Pancreas (tissue), 10 donors: Measurements from ENCODE around the gene NLGN1. TPM values are rescaled to one million over a fixed set of nuclear protein-coding genes. Genes with fewer than 3 reads are reported as not detected.

Experiments used
- ATAC-seq, 4 donors: fragments of 200-7000 bp; cut with Tn5 transposase; one replicate each; pipeline versions ENCODE4 v1.8.0 to v1.9.1; 2020; ENCODE audit warnings: mild to moderate bottlenecking in 4 of 4, moderate library complexity in 4 of 4
- DNase-seq, 6 donors: peaks; one replicate each; pipeline ENCODE4 v3.0.0-alpha.2; 2020
- FAIRE-seq: peaks from 2 replicates; lab custom pipeline; 2012; peaks lifted over from hg19 to GRCh38; lab: Jason Lieb, UNC
- H3K27ac ChIP-seq, 4 donors: fragments of 200-600 bp; sonication (generic); 1 replicate in 3 of 4; 2 replicates in 1 of 4; pipeline versions ENCODE4 v1.5.0 to v1.8.0; 2020
- H3K27me3 ChIP-seq, 4 donors: fragments of 200-600 bp; one replicate each; pipeline ENCODE4 v1.8.0; 2021
- H3K36me3 ChIP-seq, 3 donors: fragments of 200-600 bp; sonication (generic) in 1 of 3; one replicate each; pipeline versions ENCODE4 v1.5.0 to v1.8.0; 2020 to 2021
- H3K4me1 ChIP-seq, 3 donors: fragments of 200-600 bp; one replicate each; pipeline ENCODE4 v1.8.0; 2021
- H3K4me3 ChIP-seq, 4 donors: fragments of 200-600 bp; sonication (generic) in 2 of 4; one replicate each; pipeline versions ENCODE4 v1.5.0 to v1.8.0; 2020 to 2021
- H3K9me3 ChIP-seq, 4 donors: fragments of 200-600 bp; one replicate each; pipeline ENCODE4 v1.8.0; 2021
- CTCF ChIP-seq, 4 donors: fragments of 200-600 bp; sonication (generic) in 3 of 4; IDR thresholded peaks; one replicate each; pipeline versions ENCODE4 v1.5.0 to v1.8.0; 2021; ENCODE audit warnings: antibody characterized with exemption in 4 of 4
- WGBS, 2 donors: extraction: QIAGEN DNeasy Blood & Tissue Kit; methylation state at CpG; one replicate each; pipeline ENCODE4 v1.1.7; 2013; 5-methylcytosine and 5-hydroxymethylcytosine counted together
- intact Hi-C, 3 donors: fragments of 100-400 bp; cut with DNase I; formaldehyde crosslinking; loops; one replicate each; pipeline versions ENCODE4 v1.11.1 to v1.14.2; 2022
- polyA plus RNA-seq, 2 donors: library from polyadenylated mRNA; stranded (reverse); fragments of 200-250 nt; gene quantifications; one replicate each; pipeline ENCODE4 v1.2.3, GENCODE V29; 2013
- total RNA-seq, 6 donors: library from RNA; stranded (reverse); fragmentation: NEBNext Ultra II Directional in 4 of 6; extraction: Animal tissue kit (Norgen Biotek cat#: 25700) in 4 of 6; gene quantifications; one replicate each; pipeline versions ENCODE4 v1.2.1 to v1.2.4, GENCODE V29; 2021 to 2023
- donor health status: healthy with polysubstance abuse.
- donor health status: DM: no; HTN: no; CAD: no; lungs with moderate emphysema.
- donor health status: DM: no; HTN: no; CAD: no.
- donor health status: control.
- donor health status: control.
- donor health status: Bipolar disorder and iron deficiency.
- donor health status: DM: yes; HTN: yes; CAD: no.
- donor health status: DM: no; HTN: no; CAD: no.
- donor health status: DM: no; HTN: no; CAD: no.
- donor health status: DM: yes; HTN: yes; CAD: no.

The NLGN1 gene
- total and polyA plus RNA-seq, 8 donors: 0.49 to 2.3 (median 0.84) TPM

- H3K36me3 ChIP-seq: no peaks in the 10 kb centered on the region
- TF ChIP-seq CTCF (IDR thresholded peaks at IDR 0.05): no peak
- H3K4me1 ChIP-seq: no peaks in the 10 kb centered on the region
- no peak for DNase-seq
- H3K9me3 ChIP-seq: no peaks in the 10 kb centered on the region
- H3K4me3 ChIP-seq: no peak overlapping the region
- WGBS, 2 donors: 44 to 50% methylated on average over 1 of the region's 1 CpG
- no peak for ATAC-seq
- intact Hi-C loops: no loop called here
- no peak for FAIRE-seq
- H3K27me3 ChIP-seq: no peaks in the 10 kb centered on the region
- no peak overlapping the region for H3K27ac ChIP-seq
These were observed 344.9 kb downstream of the NLGN1 start for GRCh38 chr3:173742491-173742890.

- TF ChIP-seq CTCF (IDR thresholded peaks at IDR 0.05): no peak
- ATAC-seq: no peak
- no peaks in the 10 kb centered on the region for H3K4me1 ChIP-seq
These were observed 345.6 kb downstream of the NLGN1 start for GRCh38 chr3:173743111-173743510.

GRCh38 chr3:173743516-173743915, 346.0 kb downstream of the NLGN1 start:
- no peak for DNase-seq
- H3K27ac ChIP-seq: no peak overlapping the region
- 53 to 56% methylated on average over 1 of the region's 1 CpG for WGBS, 2 donors
- H3K4me3 ChIP-seq: no peak overlapping the region
- H3K9me3 ChIP-seq: no peaks in the 10 kb centered on the region
- ATAC-seq: no peak
- TF ChIP-seq CTCF (IDR thresholded peaks at IDR 0.05): no peak
- H3K36me3 ChIP-seq: no peaks in the 10 kb centered on the region
- no peaks in the 10 kb centered on the region for H3K27me3 ChIP-seq
- FAIRE-seq: no peak
- intact Hi-C loops: no loop called here
- H3K4me1 ChIP-seq: no peaks in the 10 kb centered on the region

More at GRCh38 chr3:173743111-173743510, 345.6 kb downstream of the NLGN1 start:
- no peak overlapping the region for H3K27ac ChIP-seq
- FAIRE-seq (no peak), DNase-seq (no peak)
- intact Hi-C loops: no loop called here
- WGBS, 2 donors: 66 to 73% methylated on average over 3 of the region's 3 CpGs
- no peaks in the 10 kb centered on the region for H3K9me3 ChIP-seq
- H3K36me3 ChIP-seq: no peaks in the 10 kb centered on the region
- no peaks in the 10 kb centered on the region for H3K27me3 ChIP-seq
- no peak overlapping the region for H3K4me3 ChIP-seq

- ATAC-seq (peak in 3 of 4 donors; percentile 35 to 66 (median 37)), FAIRE-seq (no peak), DNase-seq (no peak)
- Histone ChIP-seq H3K4me1 (no peaks in the 10 kb centered on the region), H3K27ac (no peak overlapping the region), H3K9me3 (no peaks in the 10 kb centered on the region), H3K36me3 (no peaks in the 10 kb centered on the region), H3K27me3 (no peaks in the 10 kb centered on the region), H3K4me3 (no peak overlapping the region)
- intact Hi-C loops: no loop called here
- TF ChIP-seq CTCF (IDR thresholded peaks at IDR 0.05): no peak
- 17 to 32% methylated on average over 3 of the region's 3 CpGs for WGBS, 2 donors
These were observed 346.9 kb downstream of the NLGN1 start for GRCh38 chr3:173744479-173744878.

GRCh38 chr3:173744895-173745294, 347.4 kb downstream of the NLGN1 start:
- no peak for FAIRE-seq
- intact Hi-C loops: no loop called here
- no peak for TF ChIP-seq CTCF (IDR thresholded peaks at IDR 0.05)
- H3K36me3 ChIP-seq: no peaks in the 10 kb centered on the region
- WGBS, 2 donors: 62 to 63% methylated on average over 4 of the region's 4 CpGs
- no peak overlapping the region for H3K27ac ChIP-seq
- H3K27me3 ChIP-seq: no peaks in the 10 kb centered on the region
- ATAC-seq: no peak
- no peaks in the 10 kb centered on the region for H3K4me1 ChIP-seq
- H3K4me3 ChIP-seq: no peak overlapping the region
- DNase-seq: no peak
- H3K9me3 ChIP-seq: no peaks in the 10 kb centered on the region
